ENCODE data around the gene SNPH.
"Not testable (repeated sequence)": the region's sequence is repeated elsewhere in the genome, so short reads cannot be mapped to it uniquely, and the experiment has no call there.

SNPH gene

DNA sequence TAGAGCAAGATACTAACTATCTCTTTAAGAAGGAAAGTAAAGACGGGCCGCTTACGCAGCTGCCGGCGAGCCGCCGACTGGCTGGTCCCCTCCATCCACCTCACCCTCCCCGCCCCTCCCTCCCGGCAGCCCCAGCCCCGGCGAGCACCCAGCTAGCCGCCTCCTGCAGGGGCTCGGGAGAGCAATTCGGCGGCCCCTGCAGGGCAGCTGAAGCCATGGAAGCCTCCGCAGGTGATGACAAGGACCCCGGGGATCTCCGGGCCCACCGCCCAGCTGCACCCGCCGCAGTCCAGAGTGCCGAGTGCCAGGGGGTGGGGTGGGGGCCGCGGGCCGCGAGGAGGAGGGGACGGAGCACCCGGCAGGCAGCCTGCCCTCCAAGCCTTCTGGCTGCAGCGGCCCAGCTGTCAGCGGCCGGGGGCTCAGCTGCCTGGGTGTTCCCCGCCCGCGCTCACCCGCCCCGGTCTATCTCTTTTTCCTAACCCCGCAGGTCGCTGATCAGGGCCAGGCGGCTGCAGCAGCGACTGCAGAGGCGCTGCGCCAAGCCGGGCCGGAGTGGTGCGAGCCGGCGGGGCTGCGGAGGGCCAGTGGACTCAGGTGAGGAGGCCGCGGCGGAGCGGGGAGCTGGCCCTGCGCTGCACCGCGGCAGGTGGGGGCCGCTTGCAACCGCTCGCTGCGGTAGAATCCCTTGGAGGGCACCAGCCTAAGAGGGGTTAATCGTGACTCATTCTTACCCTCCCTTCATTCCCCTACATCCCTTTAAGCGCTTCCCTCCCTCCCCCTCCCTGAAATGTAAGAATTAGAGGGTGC lies at the start of gene SNPH:
Gene SNPH (plus strand): TSS at position 128 of the 807 bp plus-strand sequence. CDS start 29,946 bp downstream, outside the sequence.
- ATAC-seq (peak; percentile 95), DNase-seq (peak; percentile 68 to 78)
- Mint-ChIP-seq H3K4me3 (peak within 1 kb of the TSS; percentile 91 to 95), H3K27ac (peak within 1 kb of the TSS; percentile 93 to 96), H3K27me3 (no peaks in the 10 kb centered on the region), H3K4me1 (peaks cover 52% of the 10 kb centered on the region), H3K9me3 (peaks cover 0 to 7% of the 10 kb centered on the region in 2 donors)

GRCh38 chr20:1216527-1217427 lies 49.3 kb upstream of the SNPH start:
- not testable (repeated sequence) for H3K27me3 Mint-ChIP-seq, ATAC-seq, H3K9me3 Mint-ChIP-seq, DNase-seq
- Mint-ChIP-seq H3K4me1 (peaks cover 53% of the 10 kb centered on the region), H3K4me3 (peak overlapping the region; percentile 44 to 62), H3K27ac (peak overlapping the region in 1 of 2 donors; percentile 36)

GRCh38 chr20:1222750-1223149 lies 43.3 kb upstream of the SNPH start:
- not testable (repeated sequence) for H3K4me3 Mint-ChIP-seq, ATAC-seq, DNase-seq, H3K27ac Mint-ChIP-seq
- H3K4me1 Mint-ChIP-seq, result peaks cover 14% of the 10 kb centered on the region
- peaks cover 11% of the 10 kb centered on the region for H3K27me3 Mint-ChIP-seq
- peaks cover 0 to 15% of the 10 kb centered on the region in 2 donors for H3K9me3 Mint-ChIP-seq

DNA sequence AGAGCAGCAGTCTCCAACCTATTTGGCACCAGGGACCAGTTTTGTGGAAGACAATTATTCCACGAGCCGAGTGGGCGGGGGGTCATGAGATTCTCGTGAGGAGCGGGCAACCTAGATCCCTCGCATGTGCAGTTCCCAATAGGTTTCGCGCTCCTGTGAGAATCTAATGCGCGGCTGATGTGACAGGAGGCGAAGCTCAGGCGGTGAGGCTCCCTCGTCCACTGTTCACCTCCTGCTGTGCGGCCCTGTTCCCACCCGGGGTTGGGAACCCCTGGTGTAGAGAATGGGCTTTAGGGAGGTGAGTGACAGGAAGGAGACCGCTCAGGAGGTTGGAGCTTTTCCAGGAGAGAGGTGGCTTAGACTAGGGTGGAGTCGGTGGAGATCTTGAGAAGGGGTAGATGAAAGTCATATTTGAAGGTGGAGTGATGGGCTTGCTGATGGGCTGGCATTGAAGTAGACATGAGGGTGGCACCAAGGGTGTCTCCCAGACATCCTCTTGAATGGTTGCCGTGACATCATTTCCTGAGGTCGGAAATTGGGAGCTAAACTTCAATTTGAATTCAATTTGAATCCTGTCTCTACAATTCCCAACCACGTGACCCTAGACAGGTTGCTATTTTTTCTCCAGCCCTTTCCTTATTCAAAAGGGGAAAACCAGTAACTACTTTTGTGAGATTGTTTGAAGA lies 41.7 kb upstream of the SNPH start:
- Mint-ChIP-seq H3K27ac (no peak overlapping the region), H3K4me3 (peak overlapping the region; percentile 14 to 42), H3K4me1 (peaks cover 10% of the 10 kb centered on the region), H3K9me3 (peaks cover 0 to 15% of the 10 kb centered on the region in 2 donors), H3K27me3 (peaks cover 21% of the 10 kb centered on the region)
- ATAC-seq, result no peak
- DNase-seq, result no peak

GRCh38 chr20:1225263-1225782 lies 40.8 kb upstream of the SNPH start:
- Mint-ChIP-seq H3K27ac (no peak overlapping the region), H3K4me1 (peaks cover 10% of the 10 kb centered on the region), H3K27me3 (peaks cover 21% of the 10 kb centered on the region), H3K9me3 (peaks cover 0 to 15% of the 10 kb centered on the region in 2 donors), H3K4me3 (peak overlapping the region; percentile 80 to 90)
- DNase-seq, result no peak
- ATAC-seq, result peak; percentile 65

GRCh38 chr20:1225783-1226654 lies 40.1 kb upstream of the SNPH start, which contains the start of gene RAD21L1:
Gene RAD21L1, plus strand, starts transcription at chr20:1226044. Its CDS starts 2,410 bp downstream, at chr20:1228454.
- Mint-ChIP-seq H3K27me3 (peaks cover 21% of the 10 kb centered on the region), H3K27ac (peak within 1 kb of the TSS in 1 of 2 donors; percentile 48), H3K4me1 (peaks cover 10% of the 10 kb centered on the region), H3K9me3 (peaks cover 0 to 14% of the 10 kb centered on the region in 2 donors), H3K4me3 (peak within 1 kb of the TSS; percentile 80 to 90)
- ATAC-seq (peak; percentile 86), DNase-seq (peak; percentile 76 to 77)

DNA sequence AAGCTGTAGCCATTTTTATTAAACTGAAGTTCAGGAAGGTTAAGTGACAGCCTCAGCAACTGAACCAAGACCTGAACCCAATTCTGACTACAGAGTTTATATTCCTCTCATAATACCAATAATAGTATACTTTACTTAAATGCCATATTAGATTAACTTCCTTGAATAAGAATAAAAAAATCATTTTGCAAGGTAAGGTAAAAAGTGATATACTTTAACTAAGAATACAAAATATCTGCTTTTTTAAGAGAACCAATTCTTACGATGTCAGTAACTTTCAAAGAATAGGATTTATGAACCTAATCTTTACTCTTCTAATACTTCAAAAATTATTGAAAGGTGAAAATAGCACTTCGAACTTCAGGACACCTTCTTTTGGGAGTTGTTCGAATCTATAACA lies 36.6 kb upstream of the SNPH start:
- Mint-ChIP-seq H3K9me3 (no peaks in the 10 kb centered on the region), H3K27me3 (peaks cover 21% of the 10 kb centered on the region), H3K4me1 (peaks cover 10% of the 10 kb centered on the region), H3K27ac (no peak overlapping the region), H3K4me3 (no peak overlapping the region)
- ATAC-seq (no peak), DNase-seq (no peak)

DNA sequence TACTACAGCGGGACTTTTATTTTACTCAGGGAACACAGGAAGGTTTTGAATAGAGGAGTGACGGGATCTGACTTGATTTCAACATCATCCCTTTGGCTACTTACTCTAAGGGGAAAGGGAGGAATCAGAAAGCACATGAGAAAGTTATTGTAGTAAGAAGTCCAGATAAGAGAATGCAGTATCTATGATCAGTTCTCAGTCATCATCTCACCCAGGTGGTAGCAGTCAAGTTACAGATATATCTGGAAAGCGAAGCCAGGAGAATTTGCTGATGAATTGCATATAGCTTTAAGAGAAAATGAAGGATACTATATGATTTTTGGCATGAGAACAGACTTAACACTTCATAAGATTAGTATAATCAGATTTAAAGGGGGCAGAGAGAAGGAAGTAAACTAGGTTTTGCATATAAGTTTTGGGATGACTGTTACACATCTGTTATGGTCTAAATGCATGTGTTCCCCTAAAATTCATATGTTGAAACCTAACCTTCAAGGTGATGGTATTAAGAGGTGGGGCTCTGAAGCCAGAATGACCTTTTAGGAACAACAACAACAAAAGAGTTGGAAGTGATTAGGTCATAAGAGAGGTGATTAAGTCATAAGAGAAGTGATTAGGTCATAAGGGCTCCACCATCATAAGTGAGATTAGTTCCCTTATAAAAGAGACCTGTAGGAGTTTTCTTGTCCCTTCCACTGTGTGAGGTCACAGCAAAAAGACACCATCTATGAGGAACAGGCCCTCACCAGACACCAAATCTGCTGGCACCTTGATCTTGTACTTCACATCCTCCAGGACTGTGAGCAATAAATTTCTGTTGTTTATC lies 33.6 kb upstream of the SNPH start:
- H3K9me3 Mint-ChIP-seq, result no peaks in the 10 kb centered on the region
- ATAC-seq (no peak), DNase-seq (no peak)
- H3K27me3 Mint-ChIP-seq, result peaks cover 12% of the 10 kb centered on the region
- H3K4me3 Mint-ChIP-seq, result no peak overlapping the region
- no peaks in the 10 kb centered on the region for H3K4me1 Mint-ChIP-seq
- H3K27ac Mint-ChIP-seq, result no peak overlapping the region

DNA sequence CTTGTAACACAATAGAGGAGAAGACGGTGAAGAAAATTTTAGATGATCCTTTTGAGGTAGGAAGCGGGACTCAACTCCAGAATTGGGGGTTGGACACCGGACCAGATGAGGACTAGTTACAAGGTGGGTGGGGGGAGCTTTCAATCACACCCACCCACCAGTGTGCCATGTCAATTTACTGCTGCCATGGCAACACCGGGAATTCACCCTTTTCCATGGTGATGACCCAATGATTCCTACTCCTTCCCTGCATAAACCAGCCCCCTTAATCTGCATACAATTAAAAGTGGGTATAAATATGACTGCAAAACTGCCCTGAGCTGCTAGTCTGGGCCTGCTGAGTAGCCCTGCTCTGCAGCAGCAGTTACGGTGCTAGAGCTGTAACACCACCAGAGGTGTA lies 25.5 kb upstream of the SNPH start:
- H3K27me3 Mint-ChIP-seq, result no peaks in the 10 kb centered on the region
- H3K9me3 Mint-ChIP-seq, result no peaks in the 10 kb centered on the region
- H3K27ac Mint-ChIP-seq, result no peak overlapping the region
- DNase-seq, result no peak
- no peak overlapping the region for H3K4me3 Mint-ChIP-seq
- peaks cover 6% of the 10 kb centered on the region for H3K4me1 Mint-ChIP-seq
- ATAC-seq, result no peak

DNA sequence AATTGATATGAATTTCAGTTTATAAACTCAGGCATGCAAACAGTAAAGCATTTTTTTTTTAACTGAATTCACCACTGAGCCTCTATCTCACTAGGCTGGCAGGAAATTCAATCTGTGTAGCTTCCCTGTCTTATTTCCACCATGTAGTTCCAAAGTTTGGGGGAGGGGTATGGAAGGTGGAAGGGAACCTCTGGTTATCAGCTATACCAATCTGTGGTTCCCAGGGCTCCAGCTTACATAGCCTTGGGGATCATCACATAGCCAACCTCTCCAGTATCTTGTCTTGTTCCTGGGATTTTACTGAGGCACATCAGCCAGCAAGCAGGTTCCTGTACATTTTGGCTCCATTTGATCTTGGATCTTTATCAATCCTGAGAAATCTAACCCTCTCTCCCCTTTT lies 24.6 kb upstream of the SNPH start:
- H3K4me1 Mint-ChIP-seq, result peaks cover 6% of the 10 kb centered on the region
- H3K4me3 Mint-ChIP-seq, result no peak overlapping the region
- no peaks in the 10 kb centered on the region for H3K9me3 Mint-ChIP-seq
- no peaks in the 10 kb centered on the region for H3K27me3 Mint-ChIP-seq
- H3K27ac Mint-ChIP-seq, result no peak overlapping the region
- ATAC-seq (no peak), DNase-seq (no peak)

DNA sequence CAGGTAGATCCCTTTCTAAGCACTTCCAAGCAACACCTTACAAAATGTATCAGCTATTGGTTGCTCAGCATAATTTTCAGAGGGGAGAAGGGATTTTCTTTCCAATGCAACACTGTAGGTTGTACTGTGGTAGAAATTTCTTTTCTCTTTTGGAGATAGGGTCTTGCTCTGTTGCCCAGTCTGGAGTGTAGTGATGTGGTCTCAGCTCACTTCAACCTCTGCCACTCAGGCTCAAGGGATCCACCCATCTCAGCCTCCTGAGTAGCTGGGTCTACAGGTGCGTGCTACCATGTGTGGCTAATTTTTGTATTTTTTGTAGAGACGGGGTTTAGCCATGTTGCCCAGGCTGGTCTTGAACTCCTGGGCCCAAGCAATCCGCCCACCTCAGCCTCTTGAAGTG lies 24.0 kb upstream of the SNPH start:
- Mint-ChIP-seq H3K9me3 (no peaks in the 10 kb centered on the region), H3K27me3 (no peaks in the 10 kb centered on the region), H3K4me3 (no peak overlapping the region), H3K27ac (no peak overlapping the region), H3K4me1 (peaks cover 6% of the 10 kb centered on the region)
- ATAC-seq, result no peak
- DNase-seq, result no peak

GRCh38 chr20:1242530-1242929 lies 23.6 kb upstream of the SNPH start:
- no peak for ATAC-seq
- no peaks in the 10 kb centered on the region for H3K27me3 Mint-ChIP-seq

GRCh38 chr20:1245578-1245977 lies 20.5 kb upstream of the SNPH start:
- Mint-ChIP-seq H3K4me1 (peaks cover 17% of the 10 kb centered on the region), H3K27ac (no peak overlapping the region), H3K9me3 (peaks cover under 1 to 2% of the 10 kb centered on the region in 2 donors), H3K27me3 (no peaks in the 10 kb centered on the region), H3K4me3 (no peak overlapping the region)
- ATAC-seq (no peak), DNase-seq (no peak)

More at GRCh38 chr20:1242530-1242929, 23.6 kb upstream of the SNPH start:
- DNase-seq, result no peak
- H3K4me1 Mint-ChIP-seq, result peaks cover 9% of the 10 kb centered on the region
- no peaks in the 10 kb centered on the region for H3K9me3 Mint-ChIP-seq
- no peak overlapping the region for H3K4me3 Mint-ChIP-seq
- H3K27ac Mint-ChIP-seq, result no peak overlapping the region
